ENCODE results near the gene INTS11.
"Not testable (repeated sequence)": the region's sequence is repeated elsewhere in the genome, so short reads cannot be mapped to it uniquely, and the experiment has no call there.

INTS11 gene

DNA sequence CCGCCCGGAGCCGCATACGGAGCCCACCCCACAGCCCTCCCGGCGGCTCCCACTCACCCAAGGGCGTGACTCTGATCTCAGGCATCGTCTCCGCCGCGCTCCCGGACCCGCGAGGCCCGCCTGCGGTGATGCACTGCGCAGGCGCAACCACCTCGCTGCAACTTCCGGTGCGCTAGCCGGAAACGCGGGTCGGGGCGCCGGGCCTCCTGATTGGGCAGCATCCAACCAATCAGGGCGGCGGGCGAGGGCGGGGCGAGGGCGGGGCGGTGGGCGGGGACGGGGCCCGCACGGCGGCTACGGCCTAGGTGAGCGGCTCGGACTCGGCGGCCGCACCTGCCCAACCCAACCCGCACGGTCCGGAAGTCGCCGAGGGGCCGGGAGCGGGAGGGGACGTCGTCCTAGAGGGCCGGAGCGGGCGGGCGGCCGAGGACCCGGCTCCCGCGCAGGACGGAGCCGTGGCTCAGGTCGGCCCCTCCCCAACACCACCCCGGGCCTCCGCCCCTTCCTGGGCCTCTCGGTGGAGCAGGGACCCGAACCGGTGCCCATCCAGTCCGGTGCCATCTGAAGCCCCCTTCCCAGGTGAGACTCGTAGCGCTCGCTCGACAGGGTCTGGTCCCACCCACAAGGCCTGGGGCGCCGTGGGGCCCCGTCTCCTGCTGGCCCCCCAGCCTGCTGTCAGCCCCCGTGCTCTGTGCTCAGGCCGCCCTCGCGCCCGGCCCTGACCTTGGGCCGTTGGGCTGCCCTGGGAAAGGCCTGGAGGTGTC lies at the start of gene INTS11, which contains the start of gene CPTP:
Gene INTS11, minus strand, starts transcription at position 137 of the 764 bp plus-strand sequence. Its CDS starts 52 bp downstream, at position 85.
Gene CPTP, plus strand, starts transcription at position 279 of the 764 bp plus-strand sequence. CDS start 2,109 bp downstream, outside the sequence.
- peak within 1 kb of the TSS; percentile 68 for H2AFZ ChIP-seq (ENCODE audit: low read length, unreplicated experiment)
- H3K79me2 ChIP-seq (ENCODE audit: control insufficient read depth, insufficient read depth, low read length, unreplicated experiment) = peaks cover 57% of the 10 kb centered on the region
- peak within 1 kb of the TSS; percentile 95 for H3K4me3 ChIP-seq (ENCODE audit: low read depth, low read length)
- no peaks in the 10 kb centered on the region for H3K36me3 ChIP-seq (ENCODE audit: insufficient read depth, low read length)
- H3K4me1 ChIP-seq (ENCODE audit: control insufficient read depth, insufficient read depth, low read length, unreplicated experiment) = peaks cover 32% of the 10 kb centered on the region
- peak within 1 kb of the TSS; percentile 66; the same call in 1 of the 2 replicates for H3K27ac ChIP-seq (ENCODE audit: low read depth, low read length)
- no peaks in the 10 kb centered on the region for H3K27me3 ChIP-seq (ENCODE audit: insufficient read depth, low read length)

DNA sequence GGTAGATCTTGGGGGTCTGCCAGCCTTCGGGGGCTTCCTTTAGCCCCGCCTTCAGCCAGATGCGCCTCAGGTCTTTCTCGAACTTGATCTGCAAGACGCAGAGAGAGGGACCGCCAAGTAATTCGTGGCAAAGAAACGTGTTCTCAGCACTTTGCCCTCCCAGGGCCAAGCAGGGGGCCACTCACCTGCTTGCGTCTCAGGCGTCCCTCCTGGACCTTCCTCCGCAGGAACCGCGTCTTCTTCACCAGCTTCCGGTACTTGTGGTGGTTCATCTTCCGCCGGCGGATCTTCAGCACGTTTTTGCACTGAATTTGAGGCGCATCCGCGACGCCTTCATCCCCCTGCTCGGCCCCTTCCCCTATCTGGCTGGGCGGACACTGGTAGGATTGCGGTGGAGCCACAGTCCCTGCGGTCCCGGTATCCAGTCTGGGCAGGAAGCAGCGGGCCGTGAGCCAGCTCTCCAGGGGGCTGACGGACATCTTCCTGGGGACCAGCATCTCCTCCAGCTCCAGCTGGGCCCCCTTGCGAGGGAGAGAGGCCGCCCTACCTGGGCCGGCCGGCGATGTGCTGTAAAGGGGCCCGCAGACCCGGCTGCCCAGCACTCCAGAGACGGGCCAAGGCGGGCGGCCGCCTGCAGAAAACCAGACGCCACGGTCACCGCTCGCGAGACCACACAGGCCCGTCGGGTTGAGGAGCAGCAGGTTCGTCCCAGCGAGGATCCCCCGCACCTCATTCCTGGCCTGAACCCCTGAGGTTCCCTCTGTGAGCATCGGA lies 49.5 kb upstream of the INTS11 start:
- Histone ChIP-seq H3K36me3 (ENCODE audit: insufficient read depth, low read length) (no peaks in the 10 kb centered on the region; the same call in 1 of the 2 replicates), H3K4me1 (ENCODE audit: control insufficient read depth, insufficient read depth, low read length, unreplicated experiment) (peaks cover 25% of the 10 kb centered on the region), H3K4me3 (ENCODE audit: low read depth, low read length) (peak overlapping the region; percentile 97), H2AFZ (ENCODE audit: low read length, unreplicated experiment) (no peak overlapping the region), H3K27ac (ENCODE audit: low read depth, low read length) (no peak overlapping the region), H3K27me3 (ENCODE audit: insufficient read depth, low read length) (no peaks in the 10 kb centered on the region), H3K79me2 (ENCODE audit: control insufficient read depth, insufficient read depth, low read length, unreplicated experiment) (peaks cover 25% of the 10 kb centered on the region)

DNA sequence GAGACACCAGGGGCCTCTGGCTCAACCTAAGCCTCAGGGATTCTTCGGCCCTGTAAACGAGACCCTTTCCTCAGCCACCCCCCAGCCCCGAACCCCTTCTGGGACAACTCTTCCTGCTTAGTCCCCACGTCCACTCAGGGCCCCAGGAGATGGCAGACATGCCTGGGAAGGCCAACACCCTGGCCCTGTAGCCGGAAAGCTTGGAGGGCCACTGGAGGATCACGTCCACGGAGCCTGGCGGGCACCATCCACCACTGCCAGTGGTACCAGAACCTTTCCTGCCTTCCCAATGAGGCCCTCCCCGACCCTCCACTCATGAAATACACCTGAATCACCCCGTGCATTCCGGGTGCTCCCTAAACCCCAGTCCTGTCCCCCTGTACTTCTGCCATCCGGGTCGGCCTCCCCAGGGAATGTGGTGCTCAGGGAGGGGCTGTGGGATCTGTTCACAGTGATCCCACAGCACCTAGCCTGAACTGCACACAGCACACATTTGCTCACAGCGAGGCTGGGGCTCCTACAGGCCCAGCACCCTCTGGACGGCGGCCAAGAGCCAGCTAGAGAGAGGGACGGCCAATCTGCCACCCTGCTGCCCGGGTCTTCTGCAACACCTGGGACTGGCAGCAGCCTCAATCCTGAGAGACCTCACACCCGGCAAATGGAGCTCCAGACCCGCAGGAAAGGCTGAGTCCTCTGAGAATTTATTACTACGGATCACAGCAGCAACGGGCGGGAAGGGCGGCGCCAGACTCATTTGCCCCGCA lies 48.8 kb upstream of the INTS11 start:
- peak overlapping the region; percentile 97 for H3K4me3 ChIP-seq (ENCODE audit: low read depth, low read length)
- no peaks in the 10 kb centered on the region for H3K27me3 ChIP-seq (ENCODE audit: insufficient read depth, low read length)
- H3K27ac ChIP-seq (ENCODE audit: low read depth, low read length) = no peak overlapping the region

DNA sequence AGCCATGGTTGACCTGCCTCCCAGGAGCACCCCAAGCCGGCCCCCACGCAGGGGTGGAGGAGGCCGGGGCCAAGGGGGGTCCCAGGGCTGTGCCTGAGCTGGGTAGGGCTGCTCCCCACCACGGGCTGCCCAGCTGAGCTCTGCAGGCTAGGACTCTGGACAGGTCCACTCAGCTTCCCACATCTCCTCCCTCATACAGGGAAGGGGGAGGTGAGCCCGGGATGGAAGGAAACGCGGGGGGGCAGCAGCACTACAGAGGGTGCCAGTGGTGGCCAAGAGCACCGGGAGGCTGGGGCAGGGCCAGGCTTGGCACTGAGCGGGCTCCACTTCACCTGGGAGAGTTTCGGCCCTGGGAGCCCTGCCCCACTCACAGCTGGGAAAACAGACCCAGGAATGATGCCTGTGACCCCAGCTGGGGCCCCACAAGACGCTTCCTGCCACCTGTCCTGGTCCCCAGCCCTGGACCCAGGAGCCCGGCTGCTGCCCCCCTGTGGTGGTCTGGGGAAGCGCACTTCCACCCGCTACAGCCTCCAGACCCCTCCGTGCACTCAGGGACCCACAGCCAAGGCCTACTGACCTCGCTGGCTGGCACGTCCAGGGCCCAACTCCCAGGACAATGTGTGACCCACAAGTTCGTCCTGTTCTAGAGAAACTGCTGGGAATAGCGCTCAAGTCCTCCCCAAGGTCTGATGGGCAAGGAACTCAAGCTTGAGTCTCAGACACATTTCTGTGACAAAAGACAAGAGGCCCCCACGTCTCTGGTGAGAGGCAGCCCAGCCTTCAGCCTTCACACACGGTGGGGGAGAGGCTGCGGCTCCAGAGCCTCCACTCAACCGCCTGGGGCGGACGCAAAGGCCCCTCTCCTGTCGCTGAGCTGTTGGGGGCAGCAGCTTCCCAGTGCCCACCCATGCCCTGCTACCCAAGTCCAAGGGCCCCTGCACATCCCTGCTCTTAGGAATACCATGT lies 47.6 kb upstream of the INTS11 start:
- H3K27me3 ChIP-seq (ENCODE audit: insufficient read depth, low read length) = no peaks in the 10 kb centered on the region
- no peak overlapping the region for H3K4me3 ChIP-seq (ENCODE audit: low read depth, low read length)
- peaks cover 25% of the 10 kb centered on the region for H3K4me1 ChIP-seq (ENCODE audit: control insufficient read depth, insufficient read depth, low read length, unreplicated experiment)
- no peak overlapping the region for H2AFZ ChIP-seq (ENCODE audit: low read length, unreplicated experiment)
- no peak overlapping the region for H3K27ac ChIP-seq (ENCODE audit: low read depth, low read length)
- H3K36me3 ChIP-seq (ENCODE audit: insufficient read depth, low read length) = no peaks in the 10 kb centered on the region; the same call in 1 of the 2 replicates
- peaks cover 25% of the 10 kb centered on the region for H3K79me2 ChIP-seq (ENCODE audit: control insufficient read depth, insufficient read depth, low read length, unreplicated experiment)

More for the DNA sequence above, 48.8 kb upstream of the INTS11 start:
- no peak overlapping the region for H2AFZ ChIP-seq (ENCODE audit: low read length, unreplicated experiment)
- H3K79me2 ChIP-seq (ENCODE audit: control insufficient read depth, insufficient read depth, low read length, unreplicated experiment) = peaks cover 25% of the 10 kb centered on the region
- H3K4me1 ChIP-seq (ENCODE audit: control insufficient read depth, insufficient read depth, low read length, unreplicated experiment) = peaks cover 25% of the 10 kb centered on the region
- H3K36me3 ChIP-seq (ENCODE audit: insufficient read depth, low read length) = no peaks in the 10 kb centered on the region; the same call in 1 of the 2 replicates

DNA sequence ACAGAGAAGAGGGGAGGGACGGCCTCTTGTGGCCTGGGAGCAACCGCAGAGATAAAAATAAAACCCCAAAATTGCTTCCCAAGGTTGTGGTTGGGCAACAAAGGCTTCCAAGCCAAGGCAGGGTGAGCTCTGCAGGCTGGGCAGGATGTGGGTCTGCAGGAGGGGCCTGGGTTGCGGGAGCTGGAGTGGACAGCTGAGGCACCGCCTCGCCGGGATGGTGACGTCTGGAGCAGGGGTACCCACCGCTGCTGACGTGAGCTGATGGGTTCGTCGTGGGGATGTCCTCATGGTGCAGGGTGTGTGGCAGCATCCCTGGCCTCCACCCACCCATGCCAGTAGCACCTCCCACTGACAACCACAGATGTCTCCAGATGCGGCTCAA lies 46.9 kb upstream of the INTS11 start:
- Histone ChIP-seq H3K4me1 (ENCODE audit: control insufficient read depth, insufficient read depth, low read length, unreplicated experiment) (peaks cover 25% of the 10 kb centered on the region), H3K4me3 (ENCODE audit: low read depth, low read length) (no peak overlapping the region), H3K27me3 (ENCODE audit: insufficient read depth, low read length) (no peaks in the 10 kb centered on the region), H3K27ac (ENCODE audit: low read depth, low read length) (no peak overlapping the region), H3K36me3 (ENCODE audit: insufficient read depth, low read length) (no peaks in the 10 kb centered on the region; the same call in 1 of the 2 replicates), H2AFZ (ENCODE audit: low read length, unreplicated experiment) (no peak overlapping the region), H3K79me2 (ENCODE audit: control insufficient read depth, insufficient read depth, low read length, unreplicated experiment) (peaks cover 25% of the 10 kb centered on the region)

DNA sequence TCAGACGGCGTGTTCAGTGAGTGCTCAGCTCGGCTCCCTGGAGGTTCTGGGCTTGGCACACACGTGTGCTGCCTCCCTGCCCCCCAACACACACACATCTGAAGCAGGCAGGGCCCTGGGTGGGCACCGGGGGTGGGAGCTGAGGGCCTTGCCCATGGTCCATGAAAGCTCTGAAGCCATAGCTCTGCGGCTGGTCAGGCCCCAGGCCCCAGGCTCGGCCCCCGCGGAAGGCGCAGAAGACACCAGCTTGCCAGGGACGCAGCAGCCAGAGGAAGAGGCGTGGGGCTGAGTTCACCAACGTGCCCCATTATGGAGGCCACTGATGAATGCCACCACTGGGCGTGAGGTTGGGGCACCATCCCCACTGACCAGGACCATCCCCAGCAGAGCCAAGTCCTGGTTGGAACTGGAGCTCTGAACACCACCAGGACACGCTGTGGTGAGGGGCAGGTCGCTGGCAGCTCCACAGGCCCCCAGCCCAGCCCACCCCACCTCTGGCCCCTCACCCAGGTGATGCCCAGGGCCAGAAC lies 46.4 kb upstream of the INTS11 start:
- H3K27ac ChIP-seq (ENCODE audit: low read depth, low read length) = no peak overlapping the region
- no peak overlapping the region for H3K4me3 ChIP-seq (ENCODE audit: low read depth, low read length)
- peaks cover 20% of the 10 kb centered on the region for H3K4me1 ChIP-seq (ENCODE audit: control insufficient read depth, insufficient read depth, low read length, unreplicated experiment)
- no peaks in the 10 kb centered on the region; the same call in 1 of the 2 replicates for H3K36me3 ChIP-seq (ENCODE audit: insufficient read depth, low read length)
- peaks cover 25% of the 10 kb centered on the region for H3K79me2 ChIP-seq (ENCODE audit: control insufficient read depth, insufficient read depth, low read length, unreplicated experiment)
- H2AFZ ChIP-seq (ENCODE audit: low read length, unreplicated experiment) = no peak overlapping the region
- H3K27me3 ChIP-seq (ENCODE audit: insufficient read depth, low read length) = no peaks in the 10 kb centered on the region

DNA sequence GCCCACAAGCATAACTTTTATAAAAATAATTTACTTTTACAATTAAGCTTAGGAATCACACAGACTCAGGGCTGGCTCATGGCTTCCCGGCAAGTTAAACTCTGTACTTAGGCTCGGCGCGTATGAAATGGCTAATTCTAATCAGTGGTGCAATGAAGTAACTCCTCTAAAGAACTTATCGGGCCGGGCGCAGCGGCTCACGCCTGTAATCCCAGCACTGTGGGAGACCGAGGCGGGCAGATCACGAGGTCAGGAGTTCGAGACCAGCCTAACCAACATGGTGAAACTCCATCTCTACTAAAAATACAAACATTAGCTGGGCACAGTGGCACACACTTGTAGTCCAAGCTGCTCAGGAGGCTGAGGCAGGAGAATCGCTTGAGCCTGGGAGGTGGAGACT lies 45.6 kb upstream of the INTS11 start:
- not testable (repeated sequence) for H3K27me3 ChIP-seq (ENCODE audit: insufficient read depth, low read length); H3K4me3 ChIP-seq (ENCODE audit: low read depth, low read length); H3K27ac ChIP-seq (ENCODE audit: low read depth, low read length); H3K36me3 ChIP-seq (ENCODE audit: insufficient read depth, low read length); H2AFZ ChIP-seq (ENCODE audit: low read length, unreplicated experiment)
- Histone ChIP-seq H3K79me2 (ENCODE audit: control insufficient read depth, insufficient read depth, low read length, unreplicated experiment) (peaks cover 25% of the 10 kb centered on the region), H3K4me1 (ENCODE audit: control insufficient read depth, insufficient read depth, low read length, unreplicated experiment) (peaks cover 20% of the 10 kb centered on the region)

DNA sequence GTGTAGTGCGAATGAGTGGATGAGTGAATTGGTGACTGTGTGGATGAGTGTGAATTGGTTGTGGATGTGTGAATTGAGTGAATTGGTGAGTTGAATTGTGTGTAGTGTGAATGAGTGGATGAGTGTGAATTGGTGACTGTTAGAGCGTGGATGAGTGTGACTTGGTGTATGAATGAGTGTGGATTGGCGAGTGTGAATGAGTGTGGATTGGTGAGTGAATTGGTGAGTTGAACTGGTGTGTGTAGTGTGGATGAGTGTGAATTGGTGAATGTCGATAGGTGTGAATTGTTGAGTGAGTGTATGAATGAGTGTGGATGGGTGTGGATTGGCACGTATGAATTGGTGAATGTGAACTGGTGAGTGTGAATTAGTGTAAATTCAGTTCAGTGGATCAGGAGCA lies 42.9 kb upstream of the INTS11 start:
- peaks cover 7% of the 10 kb centered on the region for H3K4me1 ChIP-seq (ENCODE audit: control insufficient read depth, insufficient read depth, low read length, unreplicated experiment)
- no peak overlapping the region for H2AFZ ChIP-seq (ENCODE audit: low read length, unreplicated experiment)

DNA sequence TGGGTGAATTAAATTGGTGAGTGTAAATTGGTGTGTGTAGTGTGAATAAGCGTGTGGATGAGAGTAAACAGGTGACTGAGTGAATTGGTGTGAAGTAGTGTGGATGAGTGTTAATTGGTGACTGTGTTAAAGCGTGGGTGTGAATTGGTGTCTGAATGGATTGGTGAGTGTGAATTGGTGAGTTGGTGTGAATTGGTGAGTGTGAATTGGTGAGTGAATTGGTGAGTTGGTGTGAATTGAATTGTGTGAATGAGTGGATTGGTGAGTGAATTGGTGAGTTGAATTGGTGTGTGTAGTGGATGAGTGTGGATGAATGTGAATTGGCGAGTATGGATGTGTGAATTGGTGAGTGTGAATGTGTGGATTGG lies 42.2 kb upstream of the INTS11 start:
- Histone ChIP-seq H3K27me3 (ENCODE audit: insufficient read depth, low read length) (no peaks in the 10 kb centered on the region), H3K4me1 (ENCODE audit: control insufficient read depth, insufficient read depth, low read length, unreplicated experiment) (peaks cover 8% of the 10 kb centered on the region)

More for the DNA sequence above, 42.9 kb upstream of the INTS11 start:
- Histone ChIP-seq H3K36me3 (ENCODE audit: insufficient read depth, low read length) (no peaks in the 10 kb centered on the region; the same call in 1 of the 2 replicates), H3K27ac (ENCODE audit: low read depth, low read length) (no peak overlapping the region), H3K4me3 (ENCODE audit: low read depth, low read length) (no peak overlapping the region), H3K27me3 (ENCODE audit: insufficient read depth, low read length) (no peaks in the 10 kb centered on the region), H3K79me2 (ENCODE audit: control insufficient read depth, insufficient read depth, low read length, unreplicated experiment) (peaks cover 2% of the 10 kb centered on the region)

More for the DNA sequence above, 42.2 kb upstream of the INTS11 start:
- no peak overlapping the region for H3K4me3 ChIP-seq (ENCODE audit: low read depth, low read length)
- no peaks in the 10 kb centered on the region for H3K79me2 ChIP-seq (ENCODE audit: control insufficient read depth, insufficient read depth, low read length, unreplicated experiment)
- H2AFZ ChIP-seq (ENCODE audit: low read length, unreplicated experiment) = no peak overlapping the region
- H3K36me3 ChIP-seq (ENCODE audit: insufficient read depth, low read length) = no peaks in the 10 kb centered on the region; the same call in 1 of the 2 replicates
- H3K27ac ChIP-seq (ENCODE audit: low read depth, low read length) = no peak overlapping the region

Measured in ACC112 (cell line).